ENCODE data around the gene IPMK. TPM values are rescaled to one million over a fixed set of nuclear protein-coding genes. Genes with fewer than 3 reads are reported as not detected.

The IPMK gene
- total RNA-seq, 4 donors from 2014 or later = 3.0 to 8.2 (median 5.6) TPM

- no peak for ATAC-seq
- intact Hi-C loops (cut with DNase I; ENCODE audit: low total_unique reads) = no loop called here
- Histone ChIP-seq H3K36me3 (no peaks in the 10 kb centered on the region), H3K27me3 (no peaks in the 10 kb centered on the region), H3K4me3 (no peak overlapping the region), H3K4me1 (peaks cover 3 to 8% of the 10 kb centered on the region in 2 donors), H3K9me3 (no peaks in the 10 kb centered on the region), H3K27ac (no peak overlapping the region)
- in situ Hi-C loops (cut with MboI; ENCODE audit: low sequenced_read_pairs in 4 of 4) = no loop called here
- no peak for DNase-seq
- no peak for TF ChIP-seq POLR2A (IDR thresholded peaks at IDR 0.05)
- no peak for TF ChIP-seq CTCF (IDR thresholded peaks at IDR 0.05 in 4 of 5, conservative IDR thresholded peaks at IDR 0.05 in 1 of 5)
These were observed 38.1 kb upstream of the IPMK start for GRCh38 chr10:58305821-58306220.

GRCh38 chr10:58304099-58304633 lies 36.5 kb upstream of the IPMK start:
- Histone ChIP-seq H3K4me3 (no peak overlapping the region), H3K36me3 (no peaks in the 10 kb centered on the region), H3K4me1 (peaks cover 3 to 8% of the 10 kb centered on the region in 2 donors), H3K27me3 (no peaks in the 10 kb centered on the region), H3K9me3 (no peaks in the 10 kb centered on the region), H3K27ac (no peak overlapping the region)
- ATAC-seq = no peak
- in situ Hi-C loops (cut with MboI; ENCODE audit: low sequenced_read_pairs in 4 of 4) (no loop called here), intact Hi-C loops (cut with DNase I; ENCODE audit: low total_unique reads) (no loop called here)
- DNase-seq = no peak
- TF ChIP-seq POLR2A (IDR thresholded peaks at IDR 0.05) = no peak
- no peak for TF ChIP-seq CTCF (IDR thresholded peaks at IDR 0.05 in 4 of 5, conservative IDR thresholded peaks at IDR 0.05 in 1 of 5)

- Histone ChIP-seq H3K36me3 (no peaks in the 10 kb centered on the region), H3K9me3 (no peaks in the 10 kb centered on the region), H3K4me3 (no peak overlapping the region), H3K27ac (no peak overlapping the region), H3K4me1 (peaks cover 3 to 8% of the 10 kb centered on the region in 2 donors), H3K27me3 (no peaks in the 10 kb centered on the region)
- ATAC-seq = no peak
- intact Hi-C loops (cut with DNase I; ENCODE audit: low total_unique reads) (no loop called here), in situ Hi-C loops (cut with MboI; ENCODE audit: low sequenced_read_pairs in 4 of 4) (no loop called here)
- no peak for TF ChIP-seq CTCF (IDR thresholded peaks at IDR 0.05 in 4 of 5, conservative IDR thresholded peaks at IDR 0.05 in 1 of 5)
- TF ChIP-seq POLR2A (IDR thresholded peaks at IDR 0.05) = no peak
- no peak for DNase-seq
These were observed 34.6 kb upstream of the IPMK start for GRCh38 chr10:58302254-58302653.

GRCh38 chr10:58300676-58301075 lies 33.0 kb upstream of the IPMK start:
- Histone ChIP-seq H3K36me3 (no peaks in the 10 kb centered on the region), H3K4me1 (peaks cover 3 to 8% of the 10 kb centered on the region in 2 donors), H3K27ac (no peak overlapping the region), H3K4me3 (no peak overlapping the region), H3K27me3 (no peaks in the 10 kb centered on the region), H3K9me3 (no peaks in the 10 kb centered on the region)
- TF ChIP-seq CTCF (IDR thresholded peaks at IDR 0.05 in 4 of 5, conservative IDR thresholded peaks at IDR 0.05 in 1 of 5) = no peak
- no peak for TF ChIP-seq POLR2A (IDR thresholded peaks at IDR 0.05)
- DNase-seq = no peak
- in situ Hi-C loops (cut with MboI; ENCODE audit: low sequenced_read_pairs in 4 of 4) = no loop called here
- ATAC-seq = no peak
- intact Hi-C loops (cut with DNase I; ENCODE audit: low total_unique reads) = no loop called here

GRCh38 chr10:58299580-58299979 lies 31.9 kb upstream of the IPMK start:
- H3K36me3 ChIP-seq = no peaks in the 10 kb centered on the region
- intact Hi-C loops (cut with DNase I; ENCODE audit: low total_unique reads) (loop anchor here (1.0 kb wide), 1 partner anchor 86 kb away; the partner anchor contains the start of gene TFAM), in situ Hi-C loops (cut with MboI; ENCODE audit: low sequenced_read_pairs in 4 of 4) (no loop called here)
- H3K4me3 ChIP-seq = no peak overlapping the region
- H3K27ac ChIP-seq = no peak overlapping the region
- peaks cover 3 to 8% of the 10 kb centered on the region in 2 donors for H3K4me1 ChIP-seq
- DNase-seq (peak; percentile 4 to 34), ATAC-seq (peak; percentile 73 to 77)
- no peaks in the 10 kb centered on the region for H3K9me3 ChIP-seq
- TF ChIP-seq POLR2A (IDR thresholded peaks at IDR 0.05) (no peak), CTCF (IDR thresholded peaks at IDR 0.05 in 4 of 5, conservative IDR thresholded peaks at IDR 0.05 in 1 of 5) (peak; percentile 60 to 81 (median 78))
- no peaks in the 10 kb centered on the region for H3K27me3 ChIP-seq

Measured in gastrocnemius medialis (tissue), 4 donors.